HepG2 (cell line): ENCODE results near the gene PRM2. TPM values are rescaled to one million over a fixed set of nuclear protein-coding genes. Genes with fewer than 3 reads are reported as not detected.

ENCODE experiments used
- CBX5 ChIP-seq: sonication (generic); formaldehyde crosslinking; IDR thresholded peaks from 2 replicates; pipeline ENCODE4 v1.4.0; 2020; ENCODE audit warnings: missing genetic modification reagents, borderline replicate concordance
- MXD3 ChIP-seq: IDR thresholded peaks from 2 replicates; pipeline ENCODE4 v1.6.1; 2016; ENCODE audit warnings: mild to moderate bottlenecking, missing biosample characterization, missing genetic modification reagents
- RFX3 ChIP-seq: IDR thresholded peaks from 2 replicates; pipeline ENCODE4 v1.6.1; 2016; ENCODE audit warnings: missing biosample characterization, missing genetic modification reagents
- SP2 ChIP-seq: sonication (generic); formaldehyde crosslinking; IDR thresholded peaks from 2 replicates; pipeline ENCODE4 v1.5.1; 2020; ENCODE audit warnings: mild to moderate bottlenecking, missing genetic modification reagents
- THAP8 ChIP-seq: sonication (generic); formaldehyde crosslinking; IDR thresholded peaks from 2 replicates; pipeline ENCODE4 v1.5.1; 2020; ENCODE audit warnings: missing genetic modification reagents, mild to moderate bottlenecking, borderline replicate concordance
- ZNF329 ChIP-seq: sonication (generic); formaldehyde crosslinking; IDR thresholded peaks from 2 replicates; pipeline ENCODE4 v1.9.0; 2021; ENCODE audit warnings: low read depth, mild to moderate bottlenecking, missing genetic modification reagents
- ZNF687 ChIP-seq: sonication (generic); formaldehyde crosslinking; IDR thresholded peaks from 2 replicates; pipeline ENCODE4 v1.5.1; 2020; ENCODE audit warnings: mild to moderate bottlenecking, missing genetic modification reagents, moderate library complexity
- polyA plus RNA-seq, 8 experiments: library from polyadenylated mRNA; depleted of rRNA in 3 of 8; stranded (reverse) in 7 of 8; unstranded in 1 of 8; fragments of >200 nt; fragmentation: Illumina TruSeq in 4 of 8; extraction: Trizol in 4 of 8; gene quantifications; 2 replicates each; pipeline versions ENCODE4 v1.2.1 to v1.2.3, GENCODE V29; 2011 to 2016; ENCODE audit warnings: low read depth in 4 of 8, missing spikeins in 1 of 8, mixed read lengths in 1 of 8; ENCODE audit not compliant: insufficient read depth in 1 of 8
- total RNA-seq, 5 experiments: library from RNA; depleted of rRNA; stranded (reverse); fragments of >200 nt; fragmentation: Illumina TruSeq; extraction: Trizol; gene quantifications; 2 replicates each; pipeline ENCODE4 v1.2.3, GENCODE V29; 2016; ENCODE audit warnings: low read depth in 1 of 5

PRM2 gene
- total and polyA plus RNA-seq, 2 of the 13 experiments (the other 11 are each of a cell fraction or from before 2014, with no cell fraction given): 0.54 TPM; not detected in 1

- TF ChIP-seq ZNF687: peak; percentile 53
- no peak for TF ChIP-seq THAP8 (CRISPR knock-in tag)
- TF ChIP-seq RFX3 (CRISPR knock-in tag): no peak
- peak; percentile 99 for TF ChIP-seq ZNF329
- TF ChIP-seq CBX5 (CRISPR knock-in tag): no peak
- TF ChIP-seq MXD3 (CRISPR knock-in tag): 0 out of 2 replicates have a peak, but pooled peaks have one; percentile 2
- peak; percentile 4; the same call in 1 of the 2 replicates for TF ChIP-seq SP2 (CRISPR knock-in tag)
These were observed 1.3 kb downstream of the PRM2 start (continued) for GRCh38 chr16:11274964-11275363.
